ENCODE data around the gene TAL1.

DNA sequence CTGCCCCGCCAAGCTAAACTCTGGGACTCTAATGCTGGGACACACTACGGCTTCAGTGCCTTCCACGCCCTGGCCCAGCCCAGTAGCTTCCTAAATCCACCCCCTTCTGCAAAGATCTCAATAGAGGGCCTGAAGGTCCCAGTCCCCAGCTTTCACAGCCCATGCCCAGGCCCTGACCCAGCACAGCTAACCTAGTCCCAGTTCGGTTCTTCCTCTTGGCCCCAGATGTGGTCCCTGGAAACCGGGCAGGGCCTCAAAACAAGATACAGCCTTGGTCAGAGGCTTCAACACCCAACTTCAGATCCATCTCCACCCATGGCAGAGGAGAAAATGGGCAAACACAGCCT is 41.5 kb downstream of the TAL1 start:
- TF ChIP-seq NANOG (IDR thresholded peaks at IDR 0.05; ENCODE audit: borderline replicate concordance) (no peak), ZNF331 (CRISPR knock-in tag; IDR thresholded peaks at IDR 0.05; ENCODE audit: low read depth) (no peak), EZH2phosphoT487 (IDR thresholded peaks at IDR 0.05; ENCODE audit: unreplicated experiment) (no peak)
- TF ChIP-seq, protein P1, sequence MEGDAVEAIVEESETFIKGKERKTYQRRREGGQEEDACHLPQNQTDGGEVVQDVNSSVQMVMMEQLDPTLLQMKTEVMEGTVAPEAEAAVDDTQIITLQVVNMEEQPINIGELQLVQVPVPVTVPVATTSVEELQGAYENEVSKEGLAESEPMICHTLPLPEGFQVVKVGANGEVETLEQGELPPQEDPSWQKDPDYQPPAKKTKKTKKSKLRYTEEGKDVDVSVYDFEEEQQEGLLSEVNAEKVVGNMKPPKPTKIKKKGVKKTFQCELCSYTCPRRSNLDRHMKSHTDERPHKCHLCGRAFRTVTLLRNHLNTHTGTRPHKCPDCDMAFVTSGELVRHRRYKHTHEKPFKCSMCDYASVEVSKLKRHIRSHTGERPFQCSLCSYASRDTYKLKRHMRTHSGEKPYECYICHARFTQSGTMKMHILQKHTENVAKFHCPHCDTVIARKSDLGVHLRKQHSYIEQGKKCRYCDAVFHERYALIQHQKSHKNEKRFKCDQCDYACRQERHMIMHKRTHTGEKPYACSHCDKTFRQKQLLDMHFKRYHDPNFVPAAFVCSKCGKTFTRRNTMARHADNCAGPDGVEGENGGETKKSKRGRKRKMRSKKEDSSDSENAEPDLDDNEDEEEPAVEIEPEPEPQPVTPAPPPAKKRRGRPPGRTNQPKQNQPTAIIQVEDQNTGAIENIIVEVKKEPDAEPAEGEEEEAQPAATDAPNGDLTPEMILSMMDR (conservative IDR thresholded peaks at IDR 0.05; ENCODE audit: low read depth in 2 of 2): no peak
